ENCODE data around the gene MOB3B.

The MOB3B gene

GRCh38 chr9:27432308-27432707 is 97.3 kb downstream of the MOB3B start:
- H3K36me3 ChIP-seq (ENCODE audit: control insufficient read depth, insufficient read depth, low read length): no peaks in the 10 kb centered on the region
- H3K9ac ChIP-seq (ENCODE audit: low read length): no peak overlapping the region
- peaks cover 39% of the 10 kb centered on the region for H3K4me1 ChIP-seq (ENCODE audit: control insufficient read depth, insufficient read depth, low read length)
- H3K9me3 ChIP-seq (ENCODE audit: control insufficient read depth, insufficient read depth, low read depth, low read length): no peaks in the 10 kb centered on the region
- H3K27me3 ChIP-seq (ENCODE audit: control insufficient read depth, insufficient read depth, low read length): no peaks in the 10 kb centered on the region
- H3K4me3 ChIP-seq (ENCODE audit: low read depth, low read length): no peak overlapping the region
- no peak overlapping the region for H3K27ac ChIP-seq (ENCODE audit: low read depth, low read length)

- Histone ChIP-seq H3K4me1 (ENCODE audit: control insufficient read depth, insufficient read depth, low read length) (peaks cover 46% of the 10 kb centered on the region), H3K27ac (ENCODE audit: low read depth, low read length) (no peak overlapping the region), H3K9ac (ENCODE audit: low read length) (no peak overlapping the region)
These were observed 98.0 kb downstream of the MOB3B start for GRCh38 chr9:27431543-27432147.

GRCh38 chr9:27430750-27431535 is 98.7 kb downstream of the MOB3B start:
- peaks cover 53% of the 10 kb centered on the region for H3K4me1 ChIP-seq (ENCODE audit: control insufficient read depth, insufficient read depth, low read length)
- H3K9ac ChIP-seq (ENCODE audit: low read length): no peak overlapping the region
- no peak overlapping the region for H3K27ac ChIP-seq (ENCODE audit: low read depth, low read length)
- no peaks in the 10 kb centered on the region for H3K9me3 ChIP-seq (ENCODE audit: control insufficient read depth, insufficient read depth, low read depth, low read length)
- H3K27me3 ChIP-seq (ENCODE audit: control insufficient read depth, insufficient read depth, low read length): no peaks in the 10 kb centered on the region
- H3K4me3 ChIP-seq (ENCODE audit: low read depth, low read length): no peak overlapping the region
- H3K36me3 ChIP-seq (ENCODE audit: control insufficient read depth, insufficient read depth, low read length): no peaks in the 10 kb centered on the region

More at GRCh38 chr9:27431543-27432147, 98.0 kb downstream of the MOB3B start:
- no peaks in the 10 kb centered on the region for H3K27me3 ChIP-seq (ENCODE audit: control insufficient read depth, insufficient read depth, low read length)
- no peak overlapping the region for H3K4me3 ChIP-seq (ENCODE audit: low read depth, low read length)
- H3K9me3 ChIP-seq (ENCODE audit: control insufficient read depth, insufficient read depth, low read depth, low read length): no peaks in the 10 kb centered on the region
- no peaks in the 10 kb centered on the region for H3K36me3 ChIP-seq (ENCODE audit: control insufficient read depth, insufficient read depth, low read length)

- Histone ChIP-seq H3K4me1 (ENCODE audit: control insufficient read depth, insufficient read depth, low read length) (peaks cover 57% of the 10 kb centered on the region), H3K27ac (ENCODE audit: low read depth, low read length) (no peak overlapping the region), H3K9ac (ENCODE audit: low read length) (no peak overlapping the region), H3K4me3 (ENCODE audit: low read depth, low read length) (no peak overlapping the region), H3K27me3 (ENCODE audit: control insufficient read depth, insufficient read depth, low read length) (no peaks in the 10 kb centered on the region), H3K36me3 (ENCODE audit: control insufficient read depth, insufficient read depth, low read length) (no peaks in the 10 kb centered on the region), H3K9me3 (ENCODE audit: control insufficient read depth, insufficient read depth, low read depth, low read length) (no peaks in the 10 kb centered on the region)
These were observed 99.7 kb downstream of the MOB3B start for GRCh38 chr9:27429917-27430316.

GRCh38 chr9:27429436-27429835 is 100.2 kb downstream of the MOB3B start:
- H3K4me1 ChIP-seq (ENCODE audit: control insufficient read depth, insufficient read depth, low read length): peaks cover 56% of the 10 kb centered on the region
- H3K9ac ChIP-seq (ENCODE audit: low read length): no peak overlapping the region
- no peaks in the 10 kb centered on the region for H3K27me3 ChIP-seq (ENCODE audit: control insufficient read depth, insufficient read depth, low read length)
- H3K36me3 ChIP-seq (ENCODE audit: control insufficient read depth, insufficient read depth, low read length): no peaks in the 10 kb centered on the region
- no peak overlapping the region for H3K4me3 ChIP-seq (ENCODE audit: low read depth, low read length)
- no peaks in the 10 kb centered on the region for H3K9me3 ChIP-seq (ENCODE audit: control insufficient read depth, insufficient read depth, low read depth, low read length)
- no peak overlapping the region for H3K27ac ChIP-seq (ENCODE audit: low read depth, low read length)

GRCh38 chr9:27428551-27428950 is 101.1 kb downstream of the MOB3B start:
- Histone ChIP-seq H3K36me3 (ENCODE audit: control insufficient read depth, insufficient read depth, low read length) (no peaks in the 10 kb centered on the region), H3K4me1 (ENCODE audit: control insufficient read depth, insufficient read depth, low read length) (peaks cover 53% of the 10 kb centered on the region), H3K9me3 (ENCODE audit: control insufficient read depth, insufficient read depth, low read depth, low read length) (no peaks in the 10 kb centered on the region)

GRCh38 chr9:27427272-27427643 is 102.4 kb downstream of the MOB3B start:
- Histone ChIP-seq H3K4me1 (ENCODE audit: control insufficient read depth, insufficient read depth, low read length) (peaks cover 53% of the 10 kb centered on the region), H3K4me3 (ENCODE audit: low read depth, low read length) (no peak overlapping the region), H3K9ac (ENCODE audit: low read length) (no peak overlapping the region), H3K9me3 (ENCODE audit: control insufficient read depth, insufficient read depth, low read depth, low read length) (no peaks in the 10 kb centered on the region), H3K36me3 (ENCODE audit: control insufficient read depth, insufficient read depth, low read length) (no peaks in the 10 kb centered on the region), H3K27me3 (ENCODE audit: control insufficient read depth, insufficient read depth, low read length) (no peaks in the 10 kb centered on the region), H3K27ac (ENCODE audit: low read depth, low read length) (no peak overlapping the region)

More at GRCh38 chr9:27428551-27428950, 101.1 kb downstream of the MOB3B start:
- Histone ChIP-seq H3K27me3 (ENCODE audit: control insufficient read depth, insufficient read depth, low read length) (no peaks in the 10 kb centered on the region), H3K4me3 (ENCODE audit: low read depth, low read length) (no peak overlapping the region), H3K27ac (ENCODE audit: low read depth, low read length) (no peak overlapping the region), H3K9ac (ENCODE audit: low read length) (no peak overlapping the region)

GRCh38 chr9:27426511-27427271 is 102.9 kb downstream of the MOB3B start:
- no peaks in the 10 kb centered on the region for H3K9me3 ChIP-seq (ENCODE audit: control insufficient read depth, insufficient read depth, low read depth, low read length)
- H3K4me1 ChIP-seq (ENCODE audit: control insufficient read depth, insufficient read depth, low read length): peaks cover 56% of the 10 kb centered on the region
- H3K9ac ChIP-seq (ENCODE audit: low read length): no peak overlapping the region
- H3K27ac ChIP-seq (ENCODE audit: low read depth, low read length): no peak overlapping the region
- no peaks in the 10 kb centered on the region for H3K27me3 ChIP-seq (ENCODE audit: control insufficient read depth, insufficient read depth, low read length)
- no peak overlapping the region for H3K4me3 ChIP-seq (ENCODE audit: low read depth, low read length)
- H3K36me3 ChIP-seq (ENCODE audit: control insufficient read depth, insufficient read depth, low read length): no peaks in the 10 kb centered on the region

- no peak overlapping the region for H3K4me3 ChIP-seq (ENCODE audit: low read depth, low read length)
- no peaks in the 10 kb centered on the region for H3K27me3 ChIP-seq (ENCODE audit: control insufficient read depth, insufficient read depth, low read length)
- no peaks in the 10 kb centered on the region for H3K9me3 ChIP-seq (ENCODE audit: control insufficient read depth, insufficient read depth, low read depth, low read length)
- H3K4me1 ChIP-seq (ENCODE audit: control insufficient read depth, insufficient read depth, low read length): peaks cover 53% of the 10 kb centered on the region
- no peak overlapping the region for H3K9ac ChIP-seq (ENCODE audit: low read length)
- H3K27ac ChIP-seq (ENCODE audit: low read depth, low read length): no peak overlapping the region
- no peaks in the 10 kb centered on the region for H3K36me3 ChIP-seq (ENCODE audit: control insufficient read depth, insufficient read depth, low read length)
These were observed 103.6 kb downstream of the MOB3B start for GRCh38 chr9:27425827-27426510.

GRCh38 chr9:27423915-27424710 is 105.5 kb downstream of the MOB3B start:
- Histone ChIP-seq H3K4me1 (ENCODE audit: control insufficient read depth, insufficient read depth, low read length) (peaks cover 41% of the 10 kb centered on the region), H3K4me3 (ENCODE audit: low read depth, low read length) (no peak overlapping the region)

More at GRCh38 chr9:27423915-27424710, 105.5 kb downstream of the MOB3B start:
- H3K9me3 ChIP-seq (ENCODE audit: control insufficient read depth, insufficient read depth, low read depth, low read length): no peaks in the 10 kb centered on the region
- no peaks in the 10 kb centered on the region for H3K27me3 ChIP-seq (ENCODE audit: control insufficient read depth, insufficient read depth, low read length)
- no peak overlapping the region for H3K9ac ChIP-seq (ENCODE audit: low read length)
- no peak overlapping the region for H3K27ac ChIP-seq (ENCODE audit: low read depth, low read length)
- no peaks in the 10 kb centered on the region for H3K36me3 ChIP-seq (ENCODE audit: control insufficient read depth, insufficient read depth, low read length)

All from HUES6 (cell line).